ENCODE data around the gene DYNLRB1.

GRCh38 chr20:34541917-34542316 is 25.7 kb downstream of the DYNLRB1 start:
- TF ChIP-seq POLR2A (IDR thresholded peaks at IDR 0.05) (no peak), CTCF (IDR thresholded peaks at IDR 0.05) (no peak), EP300 (IDR thresholded peaks at IDR 0.05) (no peak)
